HG03025 (cell line): Measurements from ENCODE around the gene ATAD3B.
"Not testable (repeated sequence)": the region's sequence is repeated elsewhere in the genome, so short reads cannot be mapped to it uniquely, and the experiment has no call there.

ENCODE experiments used
- ATAC-seq: cut with Tn5 transposase; IDR thresholded peaks from one replicate; pipeline ENCODE4 v1.9.1; 2021; ENCODE audit warnings: mild to moderate bottlenecking, moderate library complexity; ENCODE audit not compliant: unreplicated experiment, low FRiP score

Gene ATAD3B

DNA sequence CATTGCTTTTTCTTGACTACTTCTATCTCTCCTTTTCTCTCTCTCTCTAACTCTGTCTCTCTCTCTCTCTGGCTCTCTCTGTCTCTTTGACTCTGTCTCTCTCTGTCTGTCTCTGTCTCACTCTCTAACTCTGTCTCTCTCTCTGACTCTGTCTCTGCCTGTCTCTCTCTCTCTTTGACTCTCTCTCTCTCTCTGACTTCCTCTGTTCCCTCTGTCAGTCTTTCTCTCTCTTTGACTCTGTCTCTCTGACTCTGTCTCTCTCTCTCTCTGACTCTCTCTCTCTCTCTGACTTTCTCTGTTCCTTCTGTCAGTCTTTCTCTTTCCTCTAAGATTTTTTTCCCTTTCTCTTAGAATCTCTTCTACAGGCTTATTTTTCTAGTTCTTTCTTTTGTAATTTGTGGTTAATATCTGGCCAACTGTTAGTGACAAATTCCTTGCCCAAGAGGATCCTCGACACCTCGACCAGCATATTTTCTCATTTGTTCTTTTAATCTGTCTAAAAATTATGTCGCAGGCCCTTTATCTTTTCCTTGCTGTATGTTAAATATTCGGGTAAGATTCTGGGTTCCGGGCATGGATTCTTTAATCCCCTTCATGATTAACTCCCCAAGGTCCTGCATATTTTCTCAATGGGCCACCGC is 22.3 kb upstream of the ATAD3B start, which contains the start of gene ATAD3C:
ATAD3C (plus strand) TSS at position 591 of the 641 bp plus-strand sequence. CDS start 995 bp downstream, outside the sequence.
- ATAC-seq, result no peak

- not testable (repeated sequence) for ATAC-seq
These were observed 20.9 kb upstream of the ATAD3B start for GRCh38 chr1:1450616-1451015.

DNA sequence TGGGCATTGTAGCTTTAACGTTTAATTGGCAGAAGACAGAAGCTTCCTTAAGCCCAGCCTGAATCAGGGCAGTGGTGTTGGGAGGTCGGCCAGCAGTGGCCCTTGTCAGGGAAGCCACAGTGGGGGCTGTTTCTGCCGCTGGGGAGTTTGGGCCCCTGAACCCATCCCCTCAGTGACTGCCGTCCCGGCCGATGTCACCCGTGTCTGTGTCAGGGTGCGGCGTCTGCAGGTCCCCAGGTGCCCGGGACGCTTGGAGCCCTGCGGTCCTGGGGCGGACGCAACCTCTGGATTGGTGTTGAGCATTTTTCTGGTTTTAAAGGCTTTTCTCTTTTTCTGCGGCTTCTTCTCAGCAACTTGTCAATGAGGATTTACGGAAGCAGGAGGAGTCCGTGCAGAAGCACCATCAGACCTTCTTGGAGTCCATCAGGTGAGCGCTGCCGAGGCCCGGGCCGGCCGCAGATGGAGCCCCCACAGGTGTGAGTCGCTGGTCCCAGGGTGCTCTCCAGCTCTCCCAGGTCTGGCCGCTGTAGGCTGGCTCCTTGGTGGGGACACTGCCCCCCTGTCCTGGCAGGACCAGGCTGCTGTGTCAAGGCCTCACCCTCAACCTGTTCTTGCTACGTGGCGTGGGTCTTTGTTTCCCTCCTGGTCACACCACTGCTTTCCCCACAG is 19.7 kb upstream of the ATAD3B start:
- no peak for ATAC-seq

DNA sequence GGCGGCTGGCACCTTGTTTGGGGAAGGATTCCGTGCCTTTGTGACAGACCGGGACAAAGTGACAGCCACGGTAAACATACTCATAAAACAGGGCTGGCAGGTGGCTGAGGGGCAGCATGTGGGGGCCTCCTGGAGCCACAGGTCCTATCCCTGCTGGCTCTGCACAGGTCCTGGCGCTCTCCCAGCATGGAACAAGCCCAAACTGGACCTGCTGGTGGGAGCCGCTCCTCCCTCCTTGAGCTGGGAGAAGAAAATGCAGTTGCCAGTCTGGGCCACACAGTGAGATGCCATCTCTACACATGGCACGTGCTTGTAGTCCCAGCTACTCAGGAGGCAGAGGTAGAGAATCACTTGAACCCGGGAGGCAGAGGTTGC is 19.2 kb upstream of the ATAD3B start:
- ATAC-seq, result not testable (repeated sequence)

DNA sequence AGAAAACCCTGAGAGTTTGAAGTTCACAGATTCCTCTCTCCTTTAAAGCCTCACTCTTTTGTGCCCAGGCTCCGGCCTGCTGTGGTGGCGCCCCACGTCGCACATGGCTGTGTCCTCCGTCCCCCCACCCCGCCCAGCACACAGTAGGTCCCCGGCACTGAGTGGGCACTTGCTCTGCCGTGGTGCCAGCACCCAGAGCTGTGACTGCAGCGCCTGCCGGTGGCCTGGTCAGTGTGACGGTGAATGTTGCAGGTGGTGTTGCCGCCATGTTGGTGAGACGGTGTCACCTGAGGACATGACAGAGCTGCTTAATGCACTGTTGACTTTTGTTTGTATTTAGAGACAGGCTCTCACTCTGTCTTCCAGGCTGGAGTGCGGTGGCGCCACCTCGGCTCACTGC is 18.7 kb upstream of the ATAD3B start:
- no peak for ATAC-seq

GRCh38 chr1:1454286-1455056 is 17.1 kb upstream of the ATAD3B start:
- not testable (repeated sequence) for ATAC-seq

- ATAC-seq, result no peak
These were observed 16.1 kb upstream of the ATAD3B start for GRCh38 chr1:1455366-1455884.

GRCh38 chr1:1455934-1456333 is 15.6 kb upstream of the ATAD3B start:
- not testable (repeated sequence) for ATAC-seq

DNA sequence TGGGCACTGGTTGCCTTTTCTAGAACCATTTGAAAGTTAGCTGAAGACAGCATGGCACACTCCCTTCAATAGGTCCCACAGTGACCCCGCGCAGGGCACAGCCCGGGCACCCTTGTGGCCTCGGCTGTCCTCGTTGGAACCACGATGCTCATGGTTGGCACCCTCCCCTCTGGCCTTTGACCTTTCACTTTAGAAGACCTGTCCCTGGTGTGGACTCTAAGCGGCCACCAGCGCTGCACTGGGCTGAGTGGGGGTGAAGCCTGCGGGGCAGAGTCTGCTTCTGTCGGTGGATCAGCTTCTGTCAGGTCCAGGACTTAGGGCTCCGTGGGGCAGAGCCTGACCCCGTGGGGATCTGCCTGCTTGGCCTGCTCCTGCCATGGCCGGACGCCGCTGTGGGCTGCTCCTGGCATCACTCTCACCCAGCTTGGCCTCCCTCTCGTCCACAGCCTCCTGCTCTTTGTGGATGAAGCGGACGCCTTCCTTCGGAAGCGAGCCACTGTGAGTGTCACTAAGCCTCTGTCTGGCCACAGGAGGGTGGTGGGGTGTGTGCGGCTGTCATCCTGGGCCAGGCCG is 14.8 kb upstream of the ATAD3B start:
- not testable (repeated sequence) for ATAC-seq

GRCh38 chr1:1459156-1459555 is 12.4 kb upstream of the ATAD3B start:
- not testable (repeated sequence) for ATAC-seq

DNA sequence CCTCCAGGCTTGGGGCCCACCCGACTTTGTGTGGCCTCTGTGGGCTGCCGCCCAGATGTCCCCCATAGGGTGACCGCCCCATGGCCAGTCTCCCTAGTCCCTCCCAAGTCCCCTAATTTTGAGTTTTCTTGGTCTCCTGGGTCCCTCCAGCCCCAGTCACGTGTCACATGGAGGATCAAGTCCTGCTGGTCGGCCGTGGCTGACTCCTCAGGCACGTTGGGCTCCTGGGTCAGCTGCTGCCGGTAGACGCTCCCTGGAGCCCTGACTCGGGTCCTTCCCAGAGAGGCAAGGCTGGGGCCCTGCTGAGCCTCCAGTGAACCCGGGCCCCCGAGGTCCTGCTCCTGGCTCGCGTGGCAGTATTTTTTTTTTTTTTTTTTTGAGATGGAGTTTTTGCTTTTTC is 11.9 kb upstream of the ATAD3B start:
- not testable (repeated sequence) for ATAC-seq

GRCh38 chr1:1460540-1461130 is 10.9 kb upstream of the ATAD3B start:
- no peak for ATAC-seq

DNA sequence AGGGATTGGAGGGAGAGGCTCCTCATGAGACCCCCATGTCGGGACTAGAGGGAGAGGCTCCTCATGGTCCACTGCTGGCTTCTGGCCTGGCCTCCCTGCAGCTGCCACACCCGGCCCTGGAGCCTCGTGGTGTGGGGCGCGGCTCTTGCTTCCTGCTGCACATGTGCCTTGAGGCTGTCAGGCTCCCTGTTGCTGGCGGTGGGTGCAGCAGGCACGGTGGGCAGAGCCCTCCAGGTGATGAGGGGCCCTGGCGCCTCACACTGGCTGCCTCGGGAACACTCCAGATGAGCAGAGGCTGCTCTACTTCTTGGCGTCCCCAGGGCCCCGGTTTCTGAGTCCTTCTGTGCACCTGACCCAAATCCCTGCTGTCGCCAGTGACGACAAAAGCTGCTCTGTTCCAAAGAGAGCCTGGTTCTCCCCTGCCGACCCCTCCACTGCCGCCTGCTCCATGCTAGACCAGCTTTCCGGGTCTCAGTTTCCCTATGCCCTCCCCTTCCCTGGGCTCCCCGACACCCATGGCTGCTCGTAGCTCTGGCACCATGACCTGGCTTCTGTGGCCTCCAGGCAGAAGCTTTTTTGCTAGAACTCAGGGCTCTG is 9.7 kb upstream of the ATAD3B start:
- ATAC-seq, result no peak

- no peak for ATAC-seq
These were observed 9.1 kb upstream of the ATAD3B start for GRCh38 chr1:1462318-1462966.

DNA sequence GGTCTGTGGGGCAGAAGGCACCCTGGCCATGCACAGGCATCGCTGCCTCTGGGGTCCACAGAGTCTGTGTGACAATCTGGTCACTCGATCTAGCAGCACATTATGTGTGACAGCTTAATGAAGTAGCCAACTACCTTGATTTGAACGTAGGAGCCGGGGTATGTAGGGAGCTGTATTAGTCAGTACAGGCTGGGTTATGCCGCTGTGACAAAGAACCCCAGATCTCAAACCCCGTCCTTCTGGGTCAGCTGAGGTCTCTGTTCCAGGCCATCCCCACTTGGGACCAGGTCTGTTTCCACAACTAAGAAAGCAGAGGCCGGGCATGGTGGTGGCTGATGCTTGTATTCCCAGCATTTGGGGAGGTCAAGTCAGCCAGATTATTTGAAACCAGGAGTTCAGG is 8.3 kb upstream of the ATAD3B start:
- no peak for ATAC-seq

DNA sequence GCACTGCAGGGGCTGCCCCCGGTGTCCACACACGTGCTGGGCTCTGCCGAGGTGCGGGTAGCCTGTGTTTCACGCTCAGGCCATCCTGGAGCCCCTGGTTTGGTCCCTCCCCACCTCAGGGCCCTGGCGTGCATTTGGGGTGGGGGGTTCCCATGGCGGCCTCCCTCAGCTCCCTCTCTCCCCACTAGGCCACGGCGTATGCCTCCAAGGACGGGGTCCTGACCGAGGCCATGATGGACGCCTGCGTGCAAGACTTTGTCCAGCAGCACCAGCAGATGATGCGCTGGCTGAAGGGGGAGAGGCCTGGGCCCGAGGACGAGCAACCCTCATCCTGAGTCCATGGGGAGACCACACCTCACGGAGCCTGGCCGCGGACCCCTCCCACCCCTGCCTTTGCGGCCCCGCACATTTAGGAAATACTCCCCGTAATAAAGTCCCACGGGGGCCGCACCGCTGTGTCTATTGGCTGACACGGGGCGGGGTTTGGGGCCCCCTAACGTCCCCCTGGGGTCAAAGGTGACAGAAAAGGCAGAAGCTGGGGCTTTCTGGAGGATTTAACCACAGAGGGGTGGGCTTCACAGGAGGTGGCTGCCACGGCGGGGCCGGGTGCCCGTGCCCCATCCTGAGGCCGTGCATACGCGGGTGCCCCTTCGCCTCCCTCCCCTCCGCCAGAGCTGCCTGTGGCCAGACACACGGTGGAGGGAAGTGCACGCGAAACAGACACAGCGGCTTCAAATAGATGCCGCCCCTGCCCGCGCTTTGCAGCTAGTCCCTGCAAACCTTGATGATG is 3.2 kb upstream of the ATAD3B start:
- ATAC-seq, result not testable (repeated sequence)

DNA sequence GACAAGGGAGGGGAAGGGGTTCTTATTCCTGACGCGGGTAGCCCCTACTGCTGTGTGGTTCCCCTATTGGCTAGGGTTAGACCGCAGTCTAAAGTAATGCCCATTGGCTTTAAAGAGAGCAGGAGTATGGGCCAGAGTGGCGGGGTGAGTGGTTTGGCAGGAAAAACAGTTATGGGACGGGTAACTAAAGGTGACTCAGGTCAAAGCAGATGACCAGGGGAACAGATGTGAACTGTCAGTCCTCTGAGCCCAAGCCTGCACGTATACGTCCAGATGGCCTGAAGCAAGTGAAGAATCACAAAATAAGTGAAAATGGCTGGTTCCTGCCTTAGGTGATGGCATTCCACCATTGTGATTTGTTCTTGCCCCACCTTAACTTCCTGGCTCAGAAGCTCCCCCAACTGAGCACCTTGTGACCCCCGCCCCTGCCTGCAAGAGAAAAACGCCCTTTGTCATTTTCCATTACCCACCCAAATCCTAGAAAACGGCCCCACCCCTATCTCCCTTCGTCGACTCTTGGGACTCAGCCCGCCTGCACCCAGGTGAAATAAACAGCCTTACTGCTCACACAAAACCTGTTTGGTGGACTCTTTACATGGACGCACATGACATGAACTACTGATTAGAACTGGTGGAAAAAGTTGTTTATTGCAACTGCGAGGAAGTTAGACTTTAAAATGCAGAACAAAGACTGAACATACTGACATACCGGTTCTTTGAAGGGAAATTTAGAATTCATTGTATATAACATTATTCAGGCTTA is 758 bp upstream of the ATAD3B start:
- no peak for ATAC-seq
